HG03060 (cell line): ENCODE data around the gene ARL15.
"Not testable (repeated sequence)": the region's sequence is repeated elsewhere in the genome, so short reads cannot be mapped to it uniquely, and the experiment has no call there.

ENCODE experiments used
- ATAC-seq: cut with Tn5 transposase; IDR thresholded peaks from one replicate; pipeline ENCODE4 v1.9.1; 2021; ENCODE audit warnings: low read depth, moderate number of reproducible peaks; ENCODE audit not compliant: unreplicated experiment

ARL15 gene

GRCh38 chr5:54049963-54050362 lies 260.4 kb downstream of the ARL15 start:
- ATAC-seq: no peak

- no peak for ATAC-seq
Observed at GRCh38 chr5:54049144-54049543, 261.2 kb downstream of the ARL15 start.

- no peak for ATAC-seq
Observed at GRCh38 chr5:54045077-54045792, 265.1 kb downstream of the ARL15 start.

GRCh38 chr5:54044276-54044675 lies 266.1 kb downstream of the ARL15 start:
- ATAC-seq: not testable (repeated sequence)

- no peak for ATAC-seq
Observed at GRCh38 chr5:54040804-54041203, 269.6 kb downstream of the ARL15 start.

DNA sequence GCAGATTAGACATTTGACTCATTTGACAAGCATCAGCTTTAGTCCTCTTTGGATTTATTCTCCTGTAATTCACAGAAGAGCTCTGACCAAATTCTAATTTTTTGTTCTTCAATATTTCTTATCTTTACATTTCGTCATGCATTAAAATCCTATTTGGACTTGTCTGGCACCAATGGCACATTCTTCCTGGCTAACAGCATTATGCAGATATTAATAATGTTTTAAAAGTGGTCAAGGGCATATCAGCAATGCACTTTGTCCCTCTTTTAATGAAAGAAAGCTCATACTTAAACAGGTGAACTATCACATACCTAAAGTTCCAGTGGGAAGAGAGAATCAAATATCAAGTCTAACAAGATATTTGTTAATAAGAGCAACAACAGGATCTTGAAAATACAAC lies 270.4 kb downstream of the ARL15 start:
- ATAC-seq: no peak

- ATAC-seq: no peak
Observed at GRCh38 chr5:54037205-54037604, 273.2 kb downstream of the ARL15 start.

GRCh38 chr5:54030981-54031380 lies 279.4 kb downstream of the ARL15 start:
- ATAC-seq: no peak

GRCh38 chr5:54024466-54024865 lies 285.9 kb downstream of the ARL15 start:
- no peak for ATAC-seq

GRCh38 chr5:54022223-54022622 lies 288.1 kb downstream of the ARL15 start:
- ATAC-seq: no peak

DNA sequence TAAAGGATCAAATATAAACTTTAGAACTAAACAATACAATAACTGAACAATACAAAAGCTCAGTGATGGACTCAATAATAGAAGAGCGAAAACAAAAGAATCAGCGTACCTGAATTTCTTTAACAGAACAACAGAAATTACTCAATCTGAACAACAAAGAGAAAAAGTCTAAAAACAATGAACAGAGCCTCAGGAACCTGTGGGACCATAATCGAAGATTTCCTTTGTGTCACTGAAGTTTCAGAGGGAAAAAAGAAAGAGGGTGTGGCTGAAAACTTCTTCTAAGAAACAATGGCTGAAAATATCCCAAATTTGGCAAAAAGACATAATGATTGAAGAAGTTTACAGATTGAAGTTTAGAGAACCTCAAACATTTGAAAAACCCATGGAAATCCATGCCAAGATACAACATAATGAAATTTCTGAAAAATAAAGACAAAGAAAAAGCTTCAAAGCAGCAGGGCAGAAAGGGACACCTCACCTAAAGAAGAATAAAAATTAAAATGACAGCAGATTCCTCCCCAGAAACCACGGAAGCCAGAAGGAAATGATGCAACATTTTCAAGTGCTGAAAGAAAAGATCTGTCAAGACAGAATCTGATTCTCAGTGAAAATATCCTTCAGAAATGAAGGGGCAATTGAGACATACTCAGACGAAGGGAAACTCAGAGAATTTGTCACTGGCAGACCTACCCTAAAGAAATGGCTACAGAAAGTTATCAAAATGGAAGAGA lies 288.8 kb downstream of the ARL15 start:
- no peak for ATAC-seq

- ATAC-seq: no peak
Observed at GRCh38 chr5:54018438-54018837, 291.9 kb downstream of the ARL15 start.

DNA sequence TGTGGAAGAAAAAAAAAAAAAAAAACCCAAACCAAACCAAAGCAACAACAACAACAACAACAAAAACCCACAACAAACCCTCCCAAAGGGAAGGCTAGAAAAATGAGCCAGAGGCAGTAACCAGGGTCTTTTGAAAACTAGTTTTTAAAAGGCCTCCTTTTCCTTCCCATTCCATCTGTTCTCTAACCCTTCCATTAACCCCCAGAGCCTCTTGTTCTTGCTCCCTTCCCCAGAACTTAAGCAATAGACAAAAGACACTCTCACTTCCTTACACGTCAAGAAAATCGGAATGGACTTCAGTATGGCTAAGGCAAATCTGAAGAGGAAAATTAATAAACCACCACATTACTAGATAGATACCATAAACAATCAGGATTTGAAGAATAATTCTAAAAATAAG lies 292.8 kb downstream of the ARL15 start:
- no peak for ATAC-seq

GRCh38 chr5:54013556-54014194 lies 296.7 kb downstream of the ARL15 start:
- ATAC-seq: no peak

DNA sequence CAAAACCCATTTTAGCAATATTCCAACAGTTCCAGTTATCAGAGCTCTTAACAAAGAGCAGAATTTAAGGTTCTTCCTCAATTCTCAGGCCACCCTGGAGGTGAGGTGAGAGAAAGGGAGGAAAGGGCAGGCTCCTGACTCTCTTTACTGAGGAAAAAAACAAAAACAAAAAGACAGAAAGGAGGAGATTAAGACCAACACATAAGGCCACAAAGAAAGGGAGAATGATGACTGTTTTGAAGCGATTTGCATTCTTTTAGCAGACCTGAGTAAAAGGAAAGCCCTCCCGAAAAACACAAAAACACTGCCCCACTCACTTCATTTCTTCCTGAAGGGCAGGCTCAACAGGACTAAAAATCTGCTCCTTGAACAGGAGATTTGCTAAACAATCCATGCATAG lies 300.5 kb downstream of the ARL15 start:
- ATAC-seq: no peak

DNA sequence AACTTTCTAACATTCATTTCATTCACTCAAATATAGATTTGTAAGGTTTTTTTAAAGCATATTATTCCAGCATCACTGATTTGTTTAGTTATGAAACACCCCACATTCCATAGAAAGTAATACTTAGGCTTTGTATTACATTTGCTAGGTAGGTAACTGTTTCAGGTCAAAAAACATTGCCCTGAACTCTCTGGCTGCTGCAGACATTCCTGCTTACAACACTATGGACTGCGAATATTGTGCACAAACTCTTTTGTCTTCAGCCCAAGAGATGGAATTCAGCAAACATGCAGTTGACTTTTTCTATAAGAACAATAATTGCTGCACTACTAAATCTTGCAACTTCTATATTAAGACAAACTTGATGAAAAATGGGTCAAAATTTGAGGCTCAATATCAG lies 301.0 kb downstream of the ARL15 start:
- no peak for ATAC-seq

GRCh38 chr5:54007827-54008777 lies 302.3 kb downstream of the ARL15 start:
- ATAC-seq: no peak

GRCh38 chr5:54004697-54005096 lies 305.7 kb downstream of the ARL15 start:
- ATAC-seq: no peak

- no peak for ATAC-seq
Observed at GRCh38 chr5:54002779-54003178, 307.6 kb downstream of the ARL15 start.

GRCh38 chr5:54001976-54002775 lies 308.2 kb downstream of the ARL15 start:
- no peak for ATAC-seq
